ENCODE measurements around the gene TRAPPC13.

DNA sequence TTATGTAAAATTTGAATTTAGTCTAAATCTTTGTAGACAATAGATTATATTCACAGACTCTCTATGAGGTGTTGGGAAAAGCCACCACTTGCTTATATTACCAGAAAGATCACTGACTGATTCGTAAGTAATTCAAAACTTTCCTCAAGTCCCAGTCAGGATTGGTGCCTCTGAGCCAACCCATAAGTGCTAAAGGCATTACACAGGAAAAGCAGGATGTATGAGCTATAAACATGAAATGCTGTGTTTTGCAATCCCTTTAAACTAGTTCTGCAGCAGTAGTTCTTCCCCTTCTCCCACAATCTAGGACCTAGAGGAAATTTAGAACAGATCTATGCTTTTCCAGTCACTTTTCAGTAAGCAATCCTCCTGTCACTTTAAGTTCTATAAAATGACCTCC lies 48.0 kb downstream of the TRAPPC13 start:
- TF ChIP-seq, protein P1, sequence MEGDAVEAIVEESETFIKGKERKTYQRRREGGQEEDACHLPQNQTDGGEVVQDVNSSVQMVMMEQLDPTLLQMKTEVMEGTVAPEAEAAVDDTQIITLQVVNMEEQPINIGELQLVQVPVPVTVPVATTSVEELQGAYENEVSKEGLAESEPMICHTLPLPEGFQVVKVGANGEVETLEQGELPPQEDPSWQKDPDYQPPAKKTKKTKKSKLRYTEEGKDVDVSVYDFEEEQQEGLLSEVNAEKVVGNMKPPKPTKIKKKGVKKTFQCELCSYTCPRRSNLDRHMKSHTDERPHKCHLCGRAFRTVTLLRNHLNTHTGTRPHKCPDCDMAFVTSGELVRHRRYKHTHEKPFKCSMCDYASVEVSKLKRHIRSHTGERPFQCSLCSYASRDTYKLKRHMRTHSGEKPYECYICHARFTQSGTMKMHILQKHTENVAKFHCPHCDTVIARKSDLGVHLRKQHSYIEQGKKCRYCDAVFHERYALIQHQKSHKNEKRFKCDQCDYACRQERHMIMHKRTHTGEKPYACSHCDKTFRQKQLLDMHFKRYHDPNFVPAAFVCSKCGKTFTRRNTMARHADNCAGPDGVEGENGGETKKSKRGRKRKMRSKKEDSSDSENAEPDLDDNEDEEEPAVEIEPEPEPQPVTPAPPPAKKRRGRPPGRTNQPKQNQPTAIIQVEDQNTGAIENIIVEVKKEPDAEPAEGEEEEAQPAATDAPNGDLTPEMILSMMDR (IDR thresholded peaks at IDR 0.05; ENCODE audit: insufficient read depth, low read length, poor library complexity, severe bottlenecking), result no peak
- TF ChIP-seq EZH2phosphoT487 (conservative IDR thresholded peaks at IDR 0.05; ENCODE audit: low read length), result no peak
